Stimulated activated CD8-positive, alpha-beta memory T cell treated with anti-CD3 and anti-CD28 coated beads, Interleukin-15, amount 100 ng/mL, for 1 hour (primary cell): ENCODE results near the gene RASA3.

Experiments
- DNase-seq: peaks from one replicate; pipeline ENCODE4 v3.0.0-alpha.2; 2020; ENCODE audit warnings: low read depth

The RASA3 gene

GRCh38 chr13:114019367-114019766 is 113.1 kb downstream of the RASA3 start:
- peak; percentile 36 for DNase-seq

- no peak for DNase-seq
Observed at GRCh38 chr13:114018461-114019055, 113.9 kb downstream of the RASA3 start.

GRCh38 chr13:114017966-114018365 is 114.5 kb downstream of the RASA3 start:
- no peak for DNase-seq

DNA sequence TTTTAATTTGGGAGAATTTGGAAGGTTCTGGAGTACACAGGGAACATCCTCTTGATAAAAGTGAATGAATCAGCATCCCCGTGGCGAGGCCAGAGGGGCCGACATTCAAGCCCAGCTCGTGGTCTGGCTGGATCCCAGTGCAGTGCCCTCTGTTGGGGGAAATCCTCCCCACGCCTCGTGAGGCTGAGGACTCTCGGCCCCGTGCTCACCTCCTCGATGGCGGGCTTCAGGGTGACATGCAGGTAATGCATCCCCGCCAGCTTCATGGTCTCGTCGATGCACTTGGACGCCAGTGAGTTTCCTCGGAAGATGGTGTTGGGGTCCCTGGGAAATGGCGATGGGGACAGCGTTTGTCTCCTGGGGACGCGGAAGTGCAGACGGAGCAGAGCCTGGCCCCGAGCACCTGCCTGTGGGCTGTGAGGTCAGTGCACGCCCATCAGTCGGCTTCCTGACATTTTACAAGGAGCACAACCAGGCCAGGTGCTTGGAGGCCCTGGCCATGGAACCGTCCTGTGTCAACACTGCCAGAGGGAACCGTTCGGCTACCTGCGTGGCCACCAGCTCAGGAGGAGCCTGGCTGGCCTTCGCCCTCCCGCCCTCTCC is 115.3 kb downstream of the RASA3 start:
- DNase-seq = no peak

- no peak for DNase-seq
Observed at GRCh38 chr13:114016321-114017027, 115.9 kb downstream of the RASA3 start.

DNA sequence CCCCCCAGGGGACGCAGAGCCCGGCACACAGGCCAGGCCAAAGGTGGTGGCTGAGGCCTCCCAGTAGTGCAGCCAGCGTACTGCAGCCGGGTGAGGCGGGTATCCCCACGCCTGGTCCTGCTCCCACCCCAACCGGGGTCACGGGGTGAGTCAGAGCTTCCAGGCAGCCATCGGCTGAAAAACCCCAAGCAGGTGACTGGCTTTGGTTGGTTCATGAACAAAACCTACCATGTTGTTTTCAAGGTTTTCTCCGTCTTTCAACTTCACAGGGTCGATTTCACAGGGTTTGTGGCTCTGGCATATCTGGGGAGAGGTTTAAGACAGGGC is 116.5 kb downstream of the RASA3 start:
- no peak for DNase-seq

- no peak for DNase-seq
Observed at GRCh38 chr13:114015111-114015968, 117.1 kb downstream of the RASA3 start.

- DNase-seq = no peak
Observed at GRCh38 chr13:114013952-114014629, 118.3 kb downstream of the RASA3 start.

GRCh38 chr13:114013336-114013735 is 119.1 kb downstream of the RASA3 start:
- no peak for DNase-seq

DNA sequence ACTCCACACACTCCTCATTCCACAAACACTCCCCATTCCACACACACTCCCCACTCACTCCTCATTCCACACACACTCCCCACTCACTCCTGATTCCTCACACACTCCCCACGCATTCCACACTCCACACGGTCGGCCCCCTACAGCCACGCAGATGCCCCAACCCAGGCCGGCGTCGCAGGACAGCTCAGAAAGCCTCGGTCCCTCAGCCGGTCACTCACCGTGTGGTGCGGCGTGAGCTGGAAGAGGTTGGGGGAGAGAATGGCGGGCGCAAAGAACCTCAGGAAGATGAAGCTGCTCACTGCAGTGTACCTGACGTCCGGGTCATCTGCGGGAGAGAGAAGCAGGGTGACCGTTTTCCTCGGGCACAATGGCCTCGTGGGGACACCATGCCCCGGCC is 119.5 kb downstream of the RASA3 start:
- DNase-seq = no peak

GRCh38 chr13:114012141-114012540 is 120.3 kb downstream of the RASA3 start:
- DNase-seq = no peak

DNA sequence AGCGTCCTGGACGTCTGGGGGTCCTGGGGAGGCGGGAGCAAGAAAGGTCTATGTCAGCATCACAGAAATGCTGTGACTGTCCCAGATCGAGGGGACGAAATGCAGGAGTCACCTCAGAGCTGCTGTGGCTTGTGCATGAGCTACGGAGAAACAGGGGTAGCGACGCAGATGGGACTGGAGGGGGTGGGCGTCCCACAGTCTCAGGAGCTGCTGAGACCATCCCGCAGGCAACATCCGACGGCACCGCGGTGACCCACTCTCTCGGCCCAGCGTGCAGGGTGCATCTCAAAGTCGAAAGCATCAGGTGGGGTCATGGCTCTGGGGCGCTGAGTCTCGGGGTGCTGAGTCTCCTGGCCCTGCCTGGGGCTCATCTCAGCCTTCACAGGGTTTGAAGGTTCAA is 121.2 kb downstream of the RASA3 start:
- DNase-seq = no peak

GRCh38 chr13:114010401-114011101 is 121.9 kb downstream of the RASA3 start:
- no peak for DNase-seq

- DNase-seq = no peak
Observed at GRCh38 chr13:114009590-114010400, 122.6 kb downstream of the RASA3 start.

GRCh38 chr13:114008964-114009589 is 123.3 kb downstream of the RASA3 start:
- no peak for DNase-seq

DNA sequence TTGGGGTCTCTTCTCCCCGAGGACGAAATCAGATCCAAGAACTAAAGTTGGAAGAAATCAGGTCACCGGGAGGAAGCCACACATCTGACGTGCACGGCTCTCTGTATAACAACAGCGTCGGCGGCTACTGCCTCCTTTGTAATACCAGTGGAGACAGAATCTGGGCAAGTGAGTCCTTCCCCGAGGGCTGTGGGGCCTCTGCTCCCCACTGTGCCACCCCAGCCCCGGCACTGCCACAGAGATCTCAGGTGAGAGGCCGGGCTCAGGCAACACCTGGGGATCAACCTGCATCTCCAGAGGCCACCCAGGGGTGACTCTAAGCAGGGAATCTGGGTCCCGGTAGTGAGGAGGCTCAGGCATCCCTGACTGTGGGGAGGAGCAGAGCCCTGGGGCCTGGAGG is 124.9 kb downstream of the RASA3 start:
- no peak for DNase-seq

DNA sequence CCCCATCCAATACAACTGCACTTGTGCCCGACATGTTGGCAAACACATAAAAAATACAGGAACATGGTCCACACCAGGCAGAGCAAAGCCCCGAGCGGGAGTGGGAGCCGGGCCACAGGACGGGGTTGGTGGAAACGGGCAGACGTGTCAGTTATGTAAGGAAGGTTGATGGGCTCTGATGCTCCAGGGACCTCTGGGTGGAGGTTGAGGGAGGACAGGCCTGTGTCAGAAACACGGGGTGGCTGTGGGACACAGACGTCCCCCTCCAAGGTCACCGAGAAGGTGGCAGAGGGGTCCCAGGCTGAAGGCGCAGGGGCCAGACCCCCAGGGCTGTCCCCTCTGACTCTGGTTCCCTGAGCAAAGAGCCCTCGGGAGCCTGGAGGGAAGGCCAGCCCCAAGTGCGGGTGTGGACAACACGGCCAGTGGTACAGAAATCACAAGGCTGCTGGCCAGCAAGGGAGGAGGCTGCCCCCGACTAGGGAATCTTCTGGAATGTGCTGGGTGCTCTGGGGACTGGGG is 127.2 kb downstream of the RASA3 start:
- no peak for DNase-seq

- no peak for DNase-seq
Observed at GRCh38 chr13:114004420-114005205, 127.8 kb downstream of the RASA3 start.

GRCh38 chr13:114002771-114003321 is 129.6 kb downstream of the RASA3 start:
- no peak for DNase-seq
